GM19372 (cell line): ENCODE measurements around the gene ANKRD28.

ENCODE experiments used
- ATAC-seq: cut with Tn5 transposase; IDR thresholded peaks from one replicate; pipeline ENCODE4 v1.9.1; 2021; ENCODE audit warnings: mild to moderate bottlenecking, low read depth, moderate library complexity; ENCODE audit not compliant: unreplicated experiment

ANKRD28 gene

DNA sequence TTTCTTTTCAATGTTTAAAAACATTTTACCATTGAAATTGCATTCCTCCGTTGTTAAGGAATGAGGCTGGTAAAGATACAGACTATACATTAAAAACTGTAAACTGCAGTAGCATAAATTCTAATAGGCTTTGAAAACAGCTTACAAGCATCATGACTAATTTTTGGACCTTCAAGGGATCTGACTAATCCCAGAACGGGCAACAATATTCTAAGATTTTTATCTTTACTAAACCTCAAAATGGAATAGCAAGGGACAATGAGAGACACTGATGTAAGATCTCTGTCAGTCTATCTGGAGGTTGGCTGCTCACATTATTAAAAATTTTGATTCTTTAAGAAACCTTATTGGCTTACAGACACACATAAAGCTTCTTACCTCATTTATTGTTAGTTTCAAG, 121.5 kb downstream of the ANKRD28 start:
- ATAC-seq, result no peak

DNA sequence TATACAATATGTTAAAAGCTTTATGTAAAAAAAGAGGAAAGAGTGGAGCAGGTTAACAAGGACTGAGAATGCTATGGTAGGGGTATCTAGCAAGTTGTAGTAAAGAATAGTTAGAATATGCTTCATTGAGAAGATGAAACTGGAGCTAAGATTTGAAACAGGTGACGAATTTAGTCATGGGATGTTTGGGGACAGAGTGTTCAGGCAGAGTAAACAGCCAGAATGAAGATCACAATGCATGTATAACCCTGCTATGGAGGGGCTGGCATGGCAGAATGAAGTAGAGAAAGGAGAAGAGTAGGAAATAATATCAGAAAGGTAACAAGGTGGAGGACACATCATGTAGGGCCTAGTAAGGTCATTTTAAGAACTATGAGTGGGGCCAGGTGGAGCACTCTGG, 124.2 kb downstream of the ANKRD28 start:
- no peak for ATAC-seq

DNA sequence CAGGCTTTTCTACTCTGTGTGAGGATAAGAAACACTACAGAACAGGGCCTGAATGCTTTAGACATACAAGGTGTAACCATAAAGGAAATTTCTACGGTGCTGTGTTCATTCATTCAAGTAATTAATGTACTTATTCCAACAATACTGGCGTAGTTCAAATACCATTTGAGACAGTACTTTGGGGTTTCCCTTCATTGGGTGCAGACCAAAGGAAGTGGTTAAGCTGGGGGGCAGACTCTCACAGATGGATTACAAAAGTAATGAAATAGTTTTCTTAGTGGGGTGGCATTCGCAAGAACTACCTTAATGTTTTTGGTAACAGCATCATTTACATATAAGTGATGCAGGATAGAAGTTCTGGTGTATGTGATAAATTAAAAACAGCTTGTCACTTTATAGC, 130.3 kb downstream of the ANKRD28 start:
- ATAC-seq, result no peak

DNA sequence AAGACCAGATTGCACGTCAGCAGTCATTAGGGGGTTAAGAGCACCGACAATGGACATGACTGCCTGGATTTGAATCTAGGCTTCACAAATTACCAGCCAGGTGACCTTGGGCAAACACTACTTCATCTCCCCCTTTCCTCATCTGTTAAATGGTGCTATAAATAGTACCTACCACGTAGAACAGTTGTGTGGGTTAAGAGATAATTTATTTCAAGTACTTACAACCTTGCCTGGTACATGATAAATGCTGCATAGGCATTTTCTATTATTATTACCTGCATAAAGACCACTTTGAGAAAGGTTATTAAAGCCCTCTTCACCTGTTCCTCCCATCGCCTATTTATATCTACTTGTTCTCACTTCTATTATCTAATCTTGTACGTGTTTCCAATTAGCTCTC, 131.5 kb downstream of the ANKRD28 start:
- no peak for ATAC-seq

DNA sequence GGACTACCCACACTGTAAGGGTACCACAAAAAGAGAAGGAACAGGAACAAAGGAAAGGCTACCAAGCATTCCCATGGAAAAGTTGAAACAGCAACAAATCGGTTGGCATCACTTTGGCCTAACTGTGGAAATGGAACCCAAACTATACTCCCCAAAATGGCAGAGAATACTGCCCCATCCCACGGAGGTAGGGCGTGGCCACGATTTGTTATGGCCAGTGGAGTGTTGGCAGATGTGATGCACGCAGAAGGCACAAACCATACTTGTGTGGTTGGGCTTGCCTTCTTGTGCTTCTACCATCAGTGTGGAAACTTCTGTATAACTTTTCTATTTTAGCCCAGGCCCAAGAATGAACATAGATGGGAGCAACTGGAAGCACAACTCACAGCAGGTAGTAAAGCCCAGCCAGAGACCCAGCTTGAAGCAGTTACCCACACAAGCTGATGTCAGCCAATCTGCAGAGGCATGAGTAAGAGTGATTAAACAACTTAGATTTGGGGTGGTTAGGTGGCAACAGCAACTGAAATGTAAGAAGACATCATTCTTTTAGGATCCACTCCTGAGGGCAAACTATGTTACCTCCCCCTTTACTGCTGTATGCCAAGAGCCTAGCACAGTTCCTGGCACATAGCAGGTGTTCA, 132.1 kb downstream of the ANKRD28 start:
- ATAC-seq, result no peak

DNA sequence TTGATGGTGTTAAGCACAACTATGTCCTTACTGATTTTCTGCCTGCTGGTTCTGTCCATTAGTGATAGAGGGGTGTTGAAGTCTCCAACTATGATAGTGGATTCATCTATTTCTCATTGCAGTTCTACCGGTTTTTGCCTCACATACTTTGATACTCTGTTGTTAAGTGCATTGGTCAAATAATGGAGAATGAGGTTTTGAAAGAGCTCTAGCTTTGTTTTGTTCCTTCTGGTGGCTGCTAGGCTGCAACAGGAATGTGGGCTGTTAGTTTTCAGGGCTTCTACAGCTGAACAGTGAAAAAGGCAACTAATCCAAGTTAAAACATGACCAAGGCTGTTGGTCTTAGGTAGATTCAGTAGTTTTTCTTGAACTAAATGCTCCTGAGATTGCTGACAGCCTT, 133.6 kb downstream of the ANKRD28 start:
- no peak for ATAC-seq

DNA sequence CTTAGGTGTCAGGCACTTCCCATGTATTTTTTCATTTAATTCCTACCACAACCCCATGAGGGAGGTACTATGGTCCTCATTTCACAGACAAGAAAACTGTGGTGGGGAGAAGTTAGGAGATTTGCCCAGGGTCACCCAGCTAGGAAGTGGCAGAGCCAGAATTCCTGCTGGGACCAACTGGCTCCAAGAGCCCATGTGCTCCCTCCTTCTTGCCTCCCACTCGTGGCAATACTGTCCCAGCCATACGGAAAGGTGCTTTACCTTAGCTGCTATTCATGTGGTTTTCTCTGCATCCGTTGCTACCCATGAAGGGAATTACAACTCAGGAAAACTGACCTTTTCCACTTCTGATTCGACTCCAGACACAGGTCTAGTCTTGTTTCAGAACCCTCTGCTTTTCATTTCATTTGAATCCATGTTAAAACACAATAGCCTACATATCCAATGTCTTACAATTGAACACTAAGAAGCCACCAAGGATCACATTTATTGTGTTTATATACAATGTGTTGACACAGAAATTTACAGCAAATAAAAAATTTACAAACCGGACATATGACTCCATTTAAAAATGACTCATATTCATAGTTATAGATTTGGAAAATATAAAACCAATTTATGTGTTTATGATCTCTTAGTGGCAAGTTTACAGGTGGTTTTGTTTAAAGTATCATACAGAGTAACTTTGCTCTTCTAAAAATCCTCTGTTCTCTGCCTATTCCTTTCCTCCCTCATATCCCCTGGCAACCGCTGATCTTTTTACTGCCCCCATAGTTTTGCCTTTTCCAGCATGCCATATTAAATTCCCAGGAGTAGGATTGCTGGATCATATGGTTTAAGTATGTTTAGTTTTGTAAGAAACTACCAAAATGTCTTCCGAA, 137.5 kb downstream of the ANKRD28 start:
- no peak for ATAC-seq

DNA sequence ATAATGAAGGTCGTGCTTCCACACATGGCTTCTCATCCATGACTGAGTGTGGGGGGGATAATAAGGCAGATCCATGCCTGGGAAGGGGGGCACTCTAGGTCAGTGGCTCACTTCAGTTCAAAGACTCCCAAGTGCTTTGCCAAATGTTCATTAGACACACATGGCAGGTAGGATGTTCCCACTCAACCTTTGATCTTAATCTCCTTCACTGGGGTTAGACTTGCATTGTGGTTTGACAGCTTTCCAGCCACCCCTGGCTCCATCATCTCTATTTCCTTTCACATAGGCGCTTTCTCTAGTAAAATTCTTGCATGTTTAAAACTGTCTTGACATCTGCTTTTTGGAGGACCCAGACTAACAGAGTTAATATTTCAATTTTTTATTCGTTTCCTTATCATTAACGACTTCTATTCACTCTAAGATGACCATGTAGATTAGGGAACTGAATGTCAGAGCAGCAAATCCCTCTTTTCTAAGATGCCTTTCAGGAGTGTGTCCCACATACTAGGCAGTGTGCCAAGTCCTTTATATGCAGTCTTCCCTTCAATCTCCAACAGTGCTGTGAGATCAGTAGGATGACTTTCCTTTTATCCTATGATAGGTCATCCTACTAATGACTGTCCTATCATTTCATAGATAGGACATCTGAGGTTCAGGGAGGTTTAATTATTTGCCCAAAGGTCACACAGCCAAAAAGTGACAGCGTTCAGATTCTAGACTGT, 138.4 kb downstream of the ANKRD28 start:
- ATAC-seq, result no peak

DNA sequence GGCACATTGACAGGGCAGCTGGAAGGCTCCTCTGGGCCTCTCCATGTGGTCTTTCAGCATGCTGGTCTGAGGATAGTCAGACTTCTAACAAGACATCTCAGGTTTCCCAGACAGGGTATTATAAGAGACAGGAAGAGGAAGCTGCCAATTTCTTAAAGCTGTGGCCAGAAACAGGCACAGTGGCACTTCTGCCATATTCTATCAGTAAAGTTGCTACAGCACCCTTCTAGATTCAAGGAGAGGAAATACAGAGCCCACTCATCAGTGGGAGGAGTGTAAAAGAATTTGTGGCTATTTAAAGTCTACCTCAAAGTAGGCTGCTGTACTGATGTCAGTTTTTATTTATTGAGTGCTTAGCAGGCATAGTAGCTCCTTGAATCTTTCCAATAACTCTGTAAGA, 140.8 kb downstream of the ANKRD28 start:
- no peak for ATAC-seq

DNA sequence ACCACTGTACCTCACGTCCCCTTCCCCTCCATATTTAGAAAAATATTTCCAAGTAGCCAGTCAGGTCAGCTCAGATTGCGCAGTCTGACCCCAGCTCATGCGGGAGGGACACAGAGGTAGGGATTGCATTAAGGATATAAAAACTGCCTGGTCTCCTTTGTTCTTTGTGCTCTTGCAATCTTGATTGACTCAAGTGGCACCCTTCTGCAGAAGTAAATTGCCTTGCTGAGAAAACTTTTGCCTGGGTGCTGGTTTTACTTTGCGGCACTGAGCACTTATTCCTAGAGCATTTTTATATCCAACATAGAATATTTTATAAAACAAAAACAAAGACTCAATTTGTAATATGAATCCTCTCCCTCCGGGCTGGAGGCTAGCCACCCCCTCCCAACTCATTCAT, 141.4 kb downstream of the ANKRD28 start:
- no peak for ATAC-seq

DNA sequence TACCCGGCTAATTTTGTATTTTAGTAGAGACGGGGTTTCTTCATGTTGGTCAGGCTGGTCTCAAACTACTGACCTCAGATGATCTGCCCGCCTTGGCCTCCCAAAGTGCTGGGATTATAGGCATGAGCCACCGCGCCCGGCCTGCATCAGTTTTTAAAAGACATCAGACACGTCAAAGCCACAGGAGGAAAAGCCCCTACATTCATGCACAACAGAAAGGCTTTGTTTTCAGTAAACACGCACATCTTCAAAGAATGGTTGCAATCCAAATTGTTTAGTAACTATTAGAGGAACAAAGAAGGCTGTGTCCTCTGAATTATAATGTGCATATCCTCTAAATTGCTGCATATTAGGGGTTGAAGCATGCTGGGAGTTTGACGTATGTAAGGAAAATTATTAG, 142.9 kb downstream of the ANKRD28 start:
- no peak for ATAC-seq

DNA sequence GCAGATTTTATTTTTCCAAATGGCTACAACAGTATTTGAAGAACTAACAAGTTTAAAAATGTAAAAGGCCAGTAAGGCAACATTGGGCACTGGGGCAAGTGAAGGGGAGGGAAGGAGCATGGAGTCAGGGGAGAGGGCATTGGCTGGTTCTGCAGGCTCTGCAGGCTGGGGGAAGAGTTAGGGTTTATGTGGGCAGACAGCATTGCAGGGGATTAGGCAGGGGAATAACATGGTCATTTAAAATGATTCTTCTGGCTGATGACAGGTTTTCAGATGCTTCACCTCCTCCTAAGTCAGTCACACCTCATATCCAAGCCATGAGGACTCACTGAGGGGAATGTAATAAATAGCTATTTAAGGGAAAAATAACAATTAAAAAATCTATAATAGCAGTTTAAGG, 143.7 kb downstream of the ANKRD28 start:
- ATAC-seq, result no peak

DNA sequence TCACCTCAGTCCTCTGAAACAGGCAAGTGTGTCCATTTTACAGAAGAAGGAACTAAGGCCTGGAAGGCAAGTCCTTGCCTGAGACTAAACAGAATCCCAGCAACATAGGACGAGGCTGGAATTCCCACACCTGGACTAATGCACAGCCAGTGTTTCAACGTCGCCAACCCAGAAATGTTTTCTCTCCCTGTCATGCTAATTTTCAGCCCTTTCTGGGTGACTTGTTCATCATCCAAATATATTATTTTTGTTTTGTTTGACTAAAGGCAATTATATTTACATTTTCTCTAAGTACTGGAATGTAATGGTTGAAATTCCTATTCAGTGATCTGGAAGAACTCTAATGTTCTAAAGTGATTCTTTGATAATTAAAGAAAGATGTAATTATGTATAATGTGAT, 144.5 kb downstream of the ANKRD28 start:
- ATAC-seq, result no peak

DNA sequence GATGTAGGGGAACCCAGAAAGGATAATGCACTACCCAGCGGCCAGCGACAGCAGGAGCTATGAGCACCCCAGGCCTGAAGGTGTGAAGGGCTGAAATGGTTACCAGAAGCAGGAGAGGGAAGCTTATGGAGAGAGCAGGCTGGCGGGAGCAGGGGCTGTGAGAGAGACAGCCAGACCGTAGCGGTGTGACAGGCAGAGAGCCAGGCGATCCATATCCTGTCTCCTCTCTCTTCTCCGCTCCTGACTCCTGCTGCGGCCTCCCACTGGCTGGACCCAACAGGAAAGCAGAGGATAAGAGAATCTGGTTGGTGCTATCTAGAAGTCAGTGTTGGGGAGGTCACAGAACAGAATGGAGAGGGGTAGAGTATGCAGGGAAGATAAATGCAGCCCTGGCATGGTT, 146.4 kb downstream of the ANKRD28 start:
- no peak for ATAC-seq

DNA sequence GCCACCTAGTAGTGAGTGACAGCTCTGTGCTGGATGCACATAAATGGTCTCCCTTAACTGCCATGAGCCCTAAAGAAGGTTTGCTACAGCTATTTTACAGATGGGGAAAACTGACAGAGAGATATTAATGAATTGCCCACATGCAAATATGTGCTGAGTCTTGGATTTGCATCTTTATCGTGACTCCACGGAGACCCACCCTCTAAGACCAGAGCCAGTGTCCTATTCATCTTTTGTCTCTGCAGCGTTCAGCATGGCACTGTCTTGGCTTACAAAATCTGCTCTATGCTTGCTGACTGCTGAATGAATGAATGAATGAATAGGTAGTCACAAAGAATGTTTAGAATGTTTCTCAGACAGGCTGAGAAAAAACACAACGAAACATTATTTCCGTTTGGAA, 147.9 kb downstream of the ANKRD28 start:
- ATAC-seq, result no peak

DNA sequence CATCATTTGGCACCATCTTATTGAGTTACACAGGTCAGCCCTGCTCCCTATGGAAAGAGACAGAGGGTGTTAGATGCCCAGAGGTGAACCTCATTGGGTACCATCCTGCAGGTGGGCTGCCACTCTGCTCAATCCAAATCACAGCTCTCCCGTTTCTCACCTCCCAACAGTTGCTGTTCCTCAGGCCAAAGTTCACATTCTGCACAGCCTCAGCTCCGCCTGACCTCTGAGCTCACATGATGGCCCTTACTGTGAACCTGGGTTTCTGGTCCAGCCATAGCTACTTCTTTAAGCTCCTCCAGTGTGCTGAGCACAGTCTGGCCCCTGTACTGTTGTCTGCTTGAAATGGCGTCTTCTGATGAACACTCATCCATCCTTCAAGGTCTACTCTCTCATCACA, 148.4 kb downstream of the ANKRD28 start:
- ATAC-seq, result no peak

DNA sequence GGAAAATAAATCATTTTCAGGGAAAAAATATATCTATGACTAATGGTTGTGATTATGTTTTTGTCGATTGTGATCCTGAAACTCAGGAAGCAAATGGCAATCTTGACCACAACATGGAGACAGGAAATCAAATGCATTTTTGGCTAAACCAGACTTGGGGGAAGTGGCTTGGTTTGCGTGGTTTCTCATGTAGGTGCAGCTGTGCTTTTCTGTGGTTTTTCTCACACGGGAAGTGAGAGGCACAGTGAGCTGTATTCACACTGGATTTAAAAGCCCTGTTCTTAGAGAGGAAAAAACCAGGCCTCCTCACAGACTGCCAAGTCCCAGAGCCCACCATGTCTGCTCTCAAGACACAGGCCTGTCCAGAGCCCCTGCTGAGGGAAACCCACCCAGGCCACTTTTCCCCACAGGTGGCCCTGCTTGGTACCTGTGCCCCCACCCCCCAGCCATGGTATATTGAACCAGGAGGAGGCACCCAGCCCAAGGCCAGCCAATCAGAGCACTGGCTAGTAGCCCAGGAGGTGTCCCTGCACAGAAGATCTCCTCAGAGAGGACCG, 150.1 kb downstream of the ANKRD28 start:
- ATAC-seq, result peak; percentile 86

DNA sequence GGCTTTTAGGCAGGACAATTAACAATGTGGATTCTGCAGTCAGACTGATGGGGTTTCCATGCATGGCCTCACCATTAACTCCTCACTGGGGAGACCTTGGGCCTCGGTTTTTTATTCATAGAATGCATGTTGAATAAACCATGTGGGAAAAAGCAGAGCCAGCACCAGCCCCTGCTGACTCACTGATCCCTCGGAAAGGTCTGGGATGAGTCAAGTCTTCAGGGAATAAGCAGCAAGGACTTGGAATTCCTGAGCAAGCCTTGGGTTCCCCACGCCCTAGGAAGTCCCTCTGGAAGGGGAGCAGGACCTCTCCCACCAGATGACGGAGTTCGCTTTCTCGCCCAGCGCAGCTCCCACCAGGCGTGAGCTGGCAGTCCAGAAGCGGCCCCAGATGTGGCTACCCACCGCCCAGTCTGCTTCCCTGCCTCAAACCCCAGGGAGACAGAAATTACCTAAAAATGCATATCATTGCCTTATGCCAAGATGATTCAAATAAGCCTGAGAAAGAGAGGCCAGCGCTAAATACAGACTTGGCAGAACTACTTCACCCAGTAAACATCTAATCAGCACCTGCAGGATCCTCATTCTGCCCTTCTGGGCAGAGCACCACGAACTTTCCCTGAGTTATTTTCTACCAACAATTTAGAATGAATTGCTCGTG, 150.8 kb downstream of the ANKRD28 start:
- peak; percentile 7 for ATAC-seq

DNA sequence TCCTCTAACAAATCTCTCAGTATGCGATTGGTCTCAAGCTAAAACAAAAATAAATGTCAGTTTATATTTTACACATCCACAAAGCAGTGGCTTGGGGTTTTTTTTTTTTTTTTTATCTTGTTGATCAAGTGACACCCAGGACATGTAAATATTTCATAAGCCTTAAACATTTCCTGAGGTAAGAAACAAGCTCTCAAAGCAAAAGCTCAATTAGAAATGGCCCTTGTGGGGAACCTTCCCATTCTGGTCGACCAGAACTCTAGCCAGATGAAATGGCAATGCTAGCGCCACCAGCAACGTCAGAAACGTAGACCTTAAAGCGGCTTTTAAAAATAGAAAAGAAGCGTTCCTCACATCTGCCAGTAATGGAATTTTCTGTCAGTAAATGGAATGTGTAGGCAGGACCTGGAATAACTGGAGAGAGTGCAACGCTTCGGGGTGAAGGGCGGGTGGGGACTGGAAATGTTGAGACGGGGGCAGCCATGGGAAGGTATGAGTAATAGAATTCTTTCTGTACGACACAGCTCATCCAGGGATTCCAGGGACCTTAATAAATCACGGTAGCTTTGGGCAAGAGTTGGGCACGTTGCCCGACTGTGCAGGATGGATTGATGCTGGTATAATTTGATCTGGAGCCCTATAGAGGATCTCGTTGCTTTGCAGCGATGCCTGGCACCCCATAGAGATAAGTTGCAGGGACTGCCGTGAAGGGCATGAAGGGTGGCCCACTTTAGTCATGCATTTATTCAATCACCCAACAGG, 151.9 kb downstream of the ANKRD28 start:
- ATAC-seq, result no peak

DNA sequence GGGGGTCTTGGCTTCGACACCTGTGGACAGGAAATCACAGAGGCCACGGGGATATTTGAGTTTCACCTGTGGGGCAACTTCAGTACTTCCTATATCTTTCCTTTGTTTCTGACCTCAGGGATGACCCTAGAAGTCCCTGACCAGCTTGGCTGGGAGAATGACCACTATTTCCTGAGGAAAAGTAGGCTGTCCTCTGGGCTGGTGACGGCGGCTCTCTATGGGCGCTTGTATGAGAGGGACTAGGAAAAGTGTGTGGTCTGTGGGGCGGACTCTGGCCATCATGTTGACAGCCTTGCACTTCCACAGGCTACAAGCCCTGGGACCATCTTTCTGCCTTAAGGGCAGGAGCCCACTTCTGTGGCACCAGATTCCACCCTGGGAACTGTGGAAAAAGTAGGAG, 152.5 kb downstream of the ANKRD28 start:
- no peak for ATAC-seq
